Measurements from ENCODE around the gene NELFCD. TPM values are rescaled to one million over a fixed set of nuclear protein-coding genes. Genes with fewer than 3 reads are reported as not detected.

The NELFCD gene
- total RNA-seq, 2 donors from 2014 or later: 55.0 to 85.2 TPM

- no peak for DNase-seq (ENCODE audit: low spot score)
- WGBS: 58% methylated on average over 17 of the region's 17 CpGs
- H3K9me3 ChIP-seq: no peaks in the 10 kb centered on the region
- H3K36me3 ChIP-seq: peaks cover 0 to 8% of the 10 kb centered on the region in 2 donors
- peaks cover 7% of the 10 kb centered on the region for H3K4me1 ChIP-seq (replicated peaks)
- H3K27ac ChIP-seq: no peak overlapping the region
- intact Hi-C loops (cut with DNase I): no loop called here
- TF ChIP-seq CTCF (IDR thresholded peaks at IDR 0.05): no peak
- no peaks in the 10 kb centered on the region for H3K27me3 ChIP-seq (replicated peaks; ENCODE audit: insufficient read depth)
- H3K4me3 ChIP-seq: no peak overlapping the region
These were observed 23.9 kb downstream of the NELFCD start for GRCh38 chr20:59004763-59005522.

- TF ChIP-seq POLR2A (IDR thresholded peaks at IDR 0.05): no peak
- TF ChIP-seq CTCF (IDR thresholded peaks at IDR 0.05): no peak
- no peak for TF ChIP-seq POLR2AphosphoS5 (IDR thresholded peaks at IDR 0.05)
- no peaks in the 10 kb centered on the region for H3K27me3 ChIP-seq (replicated peaks; ENCODE audit: insufficient read depth)
- H3K36me3 ChIP-seq: peaks cover 0 to 8% of the 10 kb centered on the region in 2 donors
- peak overlapping the region; percentile 66 to 68 for H3K4me3 ChIP-seq
- H3K4me1 ChIP-seq (replicated peaks): peaks cover 7% of the 10 kb centered on the region
- intact Hi-C loops (cut with DNase I): no loop called here
- peak overlapping the region; percentile 72 to 76 for H3K27ac ChIP-seq
- no peak for DNase-seq (ENCODE audit: low spot score)
- no peaks in the 10 kb centered on the region for H3K9me3 ChIP-seq
- WGBS: 77% methylated on average over 3 of the region's 3 CpGs
These were observed 24.6 kb downstream of the NELFCD start for GRCh38 chr20:59005523-59006166.

- TF ChIP-seq CTCF (IDR thresholded peaks at IDR 0.05) (no peak), POLR2A (IDR thresholded peaks at IDR 0.05) (no peak), POLR2AphosphoS5 (IDR thresholded peaks at IDR 0.05) (no peak)
- peak overlapping the region; percentile 72 to 76 for H3K27ac ChIP-seq
- intact Hi-C loops (cut with DNase I): no loop called here
- DNase-seq (ENCODE audit: low spot score): no peak
- H3K4me3 ChIP-seq: peak overlapping the region; percentile 66 to 68
- H3K4me1 ChIP-seq (replicated peaks): peaks cover 7% of the 10 kb centered on the region
- WGBS: 17% methylated on average over 26 of the region's 29 CpGs
- no peaks in the 10 kb centered on the region for H3K9me3 ChIP-seq
- no peaks in the 10 kb centered on the region for H3K27me3 ChIP-seq (replicated peaks; ENCODE audit: insufficient read depth)
- H3K36me3 ChIP-seq: peaks cover 0 to 6% of the 10 kb centered on the region in 2 donors
These were observed 25.3 kb downstream of the NELFCD start for GRCh38 chr20:59006167-59006863.

GRCh38 chr20:59006864-59007664 lies 26.0 kb downstream of the NELFCD start, which contains the start of gene CTSZ:
TSS of gene CTSZ (minus strand) at chr20:59007254. CDS start at chr20:59007128, 126 bp downstream.
- Histone ChIP-seq H3K27me3 (replicated peaks; ENCODE audit: insufficient read depth) (no peaks in the 10 kb centered on the region), H3K4me3 (peak within 1 kb of the TSS; percentile 66 to 68), H3K36me3 (no peaks in the 10 kb centered on the region), H3K27ac (peak within 1 kb of the TSS; percentile 72 to 76), H3K9me3 (no peaks in the 10 kb centered on the region), H3K4me1 (replicated peaks) (peaks cover 7% of the 10 kb centered on the region)
- no peak for DNase-seq (ENCODE audit: low spot score)
- intact Hi-C loops (cut with DNase I): no loop called here
- 6% methylated on average over 51 of the region's 82 CpGs for WGBS
- TF ChIP-seq POLR2AphosphoS5 (IDR thresholded peaks at IDR 0.05) (no peak), POLR2A (IDR thresholded peaks at IDR 0.05) (peak; percentile 36)
